Measurements from ENCODE around the gene USH2A.
"Not testable (repeated sequence)": the region's sequence is repeated elsewhere in the genome, so short reads cannot be mapped to it uniquely, and the experiment has no call there.

USH2A gene

DNA sequence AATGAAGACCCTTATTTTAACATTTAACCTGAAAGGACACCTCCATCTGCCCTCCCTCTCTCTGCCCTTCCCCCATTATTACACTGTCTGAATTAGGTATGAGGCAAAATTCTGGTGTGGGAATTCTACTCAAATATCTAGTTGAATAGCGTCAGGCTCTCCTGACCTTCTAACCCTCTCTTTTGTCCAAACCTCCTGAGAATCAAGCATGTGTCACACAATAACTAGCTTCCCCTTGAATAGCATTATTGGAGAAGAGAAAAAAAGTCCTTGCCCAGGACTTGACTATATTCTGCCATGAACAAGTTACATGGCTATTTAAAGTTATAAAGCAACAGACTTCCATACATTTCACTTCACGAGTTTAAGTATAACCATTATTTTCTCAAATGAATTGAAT, 35.5 kb downstream of the USH2A start:
- no peak for DNase-seq

DNA sequence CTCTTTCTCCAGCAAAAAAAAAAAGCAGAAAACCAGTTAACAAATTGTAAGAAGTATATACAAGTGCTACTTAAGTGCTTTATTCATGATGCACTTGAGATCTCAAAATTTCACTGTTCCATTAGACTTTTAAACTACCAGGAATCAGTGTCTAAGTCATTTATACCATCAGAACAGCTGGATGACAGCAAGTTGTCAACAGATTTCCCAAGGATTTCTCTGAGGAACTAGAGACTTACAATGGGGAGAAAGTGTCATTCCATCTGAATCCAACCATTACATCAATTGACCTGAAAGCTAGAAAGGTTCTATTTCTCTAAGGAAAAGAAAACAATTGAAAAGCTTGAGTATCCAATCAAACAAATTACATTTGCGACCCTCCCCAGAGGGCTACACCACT, 43.8 kb downstream of the USH2A start:
- DNase-seq: no peak

DNA sequence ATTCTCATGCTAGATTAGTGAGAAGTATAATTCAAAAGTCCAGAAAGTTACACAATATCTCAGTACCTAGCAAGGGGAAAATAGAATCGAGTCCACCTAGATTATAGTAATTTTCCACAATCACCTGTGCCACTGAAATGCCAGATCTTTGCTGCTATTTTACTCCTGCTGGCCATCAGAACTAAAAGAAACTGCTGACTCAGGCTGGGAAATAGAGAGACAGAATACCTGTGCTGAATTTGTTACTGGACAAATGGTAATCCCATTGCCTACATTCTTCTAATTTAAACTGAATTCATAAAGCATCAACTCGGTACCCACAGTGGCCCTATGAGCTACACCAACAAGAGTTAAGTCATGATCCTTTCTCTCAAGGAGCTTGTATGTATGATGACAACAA, 55.0 kb downstream of the USH2A start:
- DNase-seq: no peak

DNA sequence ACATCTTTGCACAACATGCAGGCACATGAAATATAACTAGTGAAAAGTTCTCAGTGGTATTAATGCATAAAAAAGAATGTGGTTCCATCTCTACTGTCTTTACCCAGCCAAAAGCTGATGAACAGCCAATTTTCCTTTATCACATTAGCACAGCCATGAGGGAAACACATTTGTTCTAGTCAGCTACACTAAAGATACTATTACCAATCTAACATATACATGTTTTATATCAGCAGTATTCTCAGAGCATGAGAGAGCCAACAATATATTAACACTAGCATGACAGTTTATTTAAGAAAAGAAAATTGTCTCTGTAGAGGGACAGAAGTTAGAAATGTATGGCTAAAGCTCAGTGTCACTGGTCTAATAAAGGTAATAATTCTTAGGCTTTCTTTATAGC, 56.3 kb downstream of the USH2A start:
- DNase-seq: no peak

DNA sequence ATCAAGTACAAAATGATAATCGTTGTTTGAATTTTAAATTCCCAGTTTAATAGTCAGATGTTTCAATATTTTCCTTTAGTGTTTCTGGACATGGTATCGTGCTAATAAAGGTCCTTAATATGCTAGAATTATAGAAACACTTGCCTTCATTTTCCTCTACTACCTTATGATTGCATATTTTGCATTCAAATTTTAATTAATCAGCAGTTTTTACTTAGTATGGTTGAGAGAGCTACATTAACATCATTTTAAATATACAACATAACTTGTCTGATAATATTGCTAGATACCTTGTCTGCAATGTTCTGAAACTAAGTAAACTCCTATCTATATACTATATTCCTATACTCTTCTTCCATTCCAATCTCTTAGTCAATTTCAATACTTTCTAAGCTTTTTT, 66.3 kb downstream of the USH2A start:
- DNase-seq: no peak

DNA sequence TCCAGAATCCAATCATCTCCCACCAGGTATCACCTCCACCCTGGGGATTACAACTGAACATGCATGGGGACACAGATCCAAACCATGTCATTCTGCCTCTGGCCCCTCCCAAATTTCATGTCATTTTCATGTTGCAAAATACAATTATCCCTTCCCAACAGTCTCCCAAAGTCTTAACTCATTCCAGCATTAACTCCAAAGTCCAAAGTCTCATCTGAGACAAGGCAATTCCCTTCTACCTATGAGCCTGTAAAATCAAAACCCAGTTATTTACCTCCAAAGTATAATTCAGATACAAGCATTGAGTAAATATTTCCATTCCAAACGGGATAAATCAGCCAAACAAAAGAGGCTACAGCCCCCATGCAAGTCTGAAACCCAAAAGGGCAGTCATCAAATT, 73.1 kb downstream of the USH2A start:
- no peak for DNase-seq

DNA sequence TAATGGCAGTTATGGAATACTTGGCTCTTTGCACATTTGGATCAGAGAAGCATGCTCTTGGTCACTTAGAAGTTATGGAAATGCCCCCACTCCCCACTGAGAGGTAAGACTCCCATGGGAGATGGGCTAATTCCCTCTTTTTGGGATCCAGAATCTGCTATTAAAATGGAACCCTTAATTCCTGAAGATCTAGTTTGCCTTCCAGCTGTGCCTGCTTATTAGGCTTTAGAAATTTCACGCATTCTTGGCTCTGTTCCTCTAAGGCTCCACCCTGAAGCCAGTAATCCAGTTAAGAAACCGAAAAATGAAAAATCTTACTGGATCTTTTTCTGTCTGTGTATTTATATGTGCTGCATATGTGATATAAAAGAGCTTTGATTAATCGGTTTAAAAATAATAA, 76.7 kb downstream of the USH2A start:
- no peak for DNase-seq

DNA sequence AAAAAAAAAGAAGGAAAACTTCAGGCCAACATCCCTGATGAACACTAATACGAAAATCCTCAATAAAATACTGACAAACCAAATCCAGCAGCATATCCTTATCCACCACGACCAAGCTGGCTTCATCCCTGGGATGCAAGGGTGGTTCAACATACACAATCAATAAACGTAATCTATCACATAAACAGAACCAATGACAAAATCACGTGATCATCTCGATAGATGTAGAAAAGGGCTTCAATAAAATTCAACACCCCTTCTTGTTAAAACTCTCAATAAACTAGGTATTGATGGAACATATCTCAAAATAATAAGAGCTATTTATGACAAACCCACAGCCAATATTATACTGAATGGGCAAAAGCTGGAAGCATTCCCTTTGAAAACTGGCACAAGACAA, 82.7 kb downstream of the USH2A start:
- DNase-seq: not testable (repeated sequence)

DNA sequence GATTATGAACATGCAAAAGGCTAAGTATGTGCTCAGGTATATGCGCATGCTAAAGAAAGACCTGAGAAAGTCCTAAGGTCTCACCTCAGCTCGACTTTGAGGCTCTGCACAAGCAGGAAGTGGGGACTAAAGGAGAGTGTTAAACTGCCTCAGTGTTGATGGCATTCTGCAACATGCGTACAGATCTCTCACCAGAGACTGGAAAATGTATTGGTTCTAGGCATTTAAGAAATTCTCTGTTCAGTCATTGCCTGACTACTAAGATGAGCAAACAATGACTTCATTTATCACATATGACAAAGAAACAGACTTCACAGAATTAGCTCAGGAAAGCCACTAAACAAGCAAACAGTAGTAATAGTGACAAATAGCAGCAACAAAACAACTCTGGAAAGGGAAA, 90.8 kb downstream of the USH2A start:
- DNase-seq: no peak

DNA sequence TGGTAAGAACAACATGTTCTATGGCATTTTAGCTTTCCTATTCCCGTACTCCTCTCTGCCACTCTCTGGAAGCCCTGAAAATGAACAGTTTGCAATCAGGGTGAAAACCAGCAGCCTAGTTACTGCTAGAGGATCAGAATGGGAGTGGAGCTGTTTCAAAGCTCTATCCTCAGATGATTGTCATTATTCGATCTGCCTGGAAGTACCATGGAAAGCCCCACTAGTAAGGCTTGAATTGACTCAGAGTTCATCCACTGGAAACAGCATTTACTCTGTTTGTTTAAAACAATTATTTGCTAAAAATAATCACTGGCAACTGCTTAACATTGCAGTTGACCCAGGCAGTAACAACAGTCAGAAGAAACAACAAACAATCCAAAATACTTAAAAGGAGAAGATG, 91.2 kb downstream of the USH2A start:
- DNase-seq: no peak

DNA sequence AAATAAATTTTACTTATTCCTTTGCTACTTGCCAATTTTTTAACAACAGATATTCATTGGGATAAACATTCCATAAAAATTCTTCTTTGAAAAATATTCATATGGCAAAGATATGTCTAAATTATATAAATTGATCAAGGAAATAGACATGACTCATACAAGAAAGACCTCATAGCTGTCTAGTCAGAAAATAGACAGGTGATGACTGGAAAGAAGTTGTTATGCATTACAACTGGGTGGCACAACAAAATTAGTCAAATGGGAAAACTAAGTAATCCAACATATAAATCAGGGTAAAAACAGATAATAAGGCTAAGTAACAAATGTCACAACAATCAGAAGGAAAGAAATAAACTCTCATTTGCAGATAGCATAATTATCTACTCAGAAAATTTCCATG, 92.0 kb downstream of the USH2A start:
- DNase-seq: no peak

DNA sequence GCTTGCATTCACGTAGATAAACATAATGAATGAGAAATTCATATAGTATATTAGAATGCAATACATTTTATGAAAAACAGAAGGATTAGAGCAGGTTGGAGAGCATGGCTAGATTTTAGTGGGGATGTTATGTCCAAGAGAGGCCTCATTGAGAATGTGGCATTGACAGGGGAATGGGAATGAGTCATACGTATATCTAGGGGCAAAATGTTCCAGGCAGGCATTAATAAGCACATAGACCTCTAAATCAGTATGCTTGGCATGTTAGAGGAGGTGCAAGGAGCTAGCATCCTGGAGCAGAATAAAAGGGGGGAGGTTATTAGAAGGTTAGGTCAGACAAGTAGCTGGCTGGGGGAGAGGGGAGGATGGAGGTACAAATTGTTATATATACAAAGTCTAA, 93.0 kb downstream of the USH2A start:
- no peak for DNase-seq

DNA sequence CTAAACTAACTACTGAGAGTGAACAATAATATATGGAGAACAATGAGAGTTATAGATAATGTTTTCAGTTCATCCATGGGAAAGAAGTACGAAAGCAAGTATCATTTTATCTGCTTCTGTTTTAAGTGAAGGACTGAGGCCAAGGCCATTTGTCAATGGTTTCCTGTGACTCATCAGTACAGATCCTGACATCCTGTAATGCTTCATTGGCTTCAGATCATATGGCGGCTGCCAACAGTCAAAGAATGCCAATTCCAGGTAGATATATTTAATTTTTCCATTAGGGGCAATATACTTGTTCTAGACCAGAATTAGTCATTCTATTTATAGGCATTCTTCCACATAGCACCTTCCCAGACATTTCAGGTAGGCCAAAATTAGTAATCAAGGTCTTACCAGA, 97.3 kb downstream of the USH2A start:
- DNase-seq: no peak

DNA sequence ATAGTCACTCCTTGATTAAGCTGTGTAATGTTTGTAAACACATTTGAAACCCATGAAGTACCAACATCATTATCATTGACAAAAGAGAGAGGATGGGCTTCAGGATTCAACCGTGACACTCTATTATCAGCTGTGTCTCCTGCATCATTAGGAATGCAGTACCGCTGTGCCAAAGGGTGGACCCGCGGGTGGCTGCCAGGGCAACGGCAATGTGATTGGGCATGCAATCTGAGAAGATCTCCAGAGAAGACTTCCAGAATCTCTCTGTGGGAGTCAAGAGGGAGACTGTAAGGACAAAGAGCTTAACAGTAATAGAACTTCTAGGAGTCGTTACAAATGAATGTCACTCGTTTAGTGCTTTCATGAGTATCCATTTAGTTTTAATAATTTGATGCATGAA, 97.9 kb downstream of the USH2A start:
- no peak for DNase-seq

DNA sequence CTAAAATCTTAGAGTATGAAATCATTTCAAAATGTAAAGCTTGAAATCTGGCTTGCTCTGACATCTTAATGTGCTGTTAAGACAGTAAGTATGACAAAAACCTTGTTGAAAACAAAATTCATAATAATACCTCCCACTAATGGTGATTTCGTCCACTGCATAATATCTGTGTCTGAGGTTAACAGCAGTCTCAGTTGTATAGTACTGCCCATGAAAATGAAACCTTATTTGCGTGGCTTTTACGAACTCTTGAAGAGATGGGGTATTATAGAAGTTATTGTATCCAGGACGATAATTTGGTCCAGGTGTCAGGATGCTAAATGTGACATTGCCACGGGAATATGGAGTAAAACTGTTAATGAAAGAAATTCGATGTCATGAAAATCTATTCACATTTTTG, 99.9 kb downstream of the USH2A start:
- no peak for DNase-seq

DNA sequence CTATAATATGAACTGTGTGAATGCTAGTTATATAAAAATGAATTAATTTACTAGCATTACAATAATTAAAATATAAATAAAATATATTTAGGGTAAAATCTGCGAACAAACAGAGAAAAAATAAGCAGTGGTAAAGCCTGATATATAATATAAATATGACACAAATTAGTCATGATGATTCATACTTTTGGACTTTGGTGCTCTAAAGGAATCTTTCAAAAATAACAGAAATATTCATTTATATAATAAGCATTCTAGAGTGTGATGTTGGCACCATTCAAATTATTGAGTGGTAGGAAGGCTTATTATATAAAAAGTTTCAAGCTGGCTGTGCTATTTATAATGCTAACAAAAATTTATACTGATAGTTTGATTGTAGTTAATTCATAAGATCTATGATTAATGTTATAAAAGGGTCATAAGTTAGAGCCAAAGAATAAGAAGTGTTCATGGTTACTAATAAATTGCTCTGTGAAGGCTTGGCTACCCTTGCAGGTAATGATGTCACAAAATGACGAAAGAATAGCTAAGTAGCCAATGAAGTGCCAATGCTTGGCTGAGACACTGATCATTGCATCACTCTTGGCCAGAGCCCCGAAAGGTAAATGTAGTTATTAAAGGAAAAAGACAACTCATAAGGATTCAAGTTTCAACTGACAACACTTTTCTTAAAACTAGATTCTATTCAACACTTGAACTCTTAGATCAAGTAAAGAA, 108.7 kb downstream of the USH2A start:
- DNase-seq: no peak

DNA sequence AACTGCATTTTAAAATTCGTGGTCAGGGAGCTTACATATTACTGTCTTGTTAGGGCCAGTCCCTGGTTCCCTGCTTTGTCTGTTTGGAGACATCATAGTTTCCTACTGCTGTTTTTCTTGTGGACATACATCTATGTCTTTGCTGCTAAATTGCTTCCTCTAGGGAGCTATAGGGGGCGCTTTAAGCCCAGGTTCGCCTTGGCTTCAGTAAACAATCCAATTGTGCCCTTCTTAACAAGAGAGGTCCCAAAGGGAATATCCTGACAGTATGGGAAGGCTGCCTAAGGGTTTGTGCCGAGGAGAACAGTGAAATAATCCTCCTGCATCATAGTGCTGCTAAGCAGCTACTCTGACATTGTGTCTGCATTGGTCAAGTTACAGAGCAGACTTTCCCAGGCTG, 112.5 kb downstream of the USH2A start:
- DNase-seq: no peak

DNA sequence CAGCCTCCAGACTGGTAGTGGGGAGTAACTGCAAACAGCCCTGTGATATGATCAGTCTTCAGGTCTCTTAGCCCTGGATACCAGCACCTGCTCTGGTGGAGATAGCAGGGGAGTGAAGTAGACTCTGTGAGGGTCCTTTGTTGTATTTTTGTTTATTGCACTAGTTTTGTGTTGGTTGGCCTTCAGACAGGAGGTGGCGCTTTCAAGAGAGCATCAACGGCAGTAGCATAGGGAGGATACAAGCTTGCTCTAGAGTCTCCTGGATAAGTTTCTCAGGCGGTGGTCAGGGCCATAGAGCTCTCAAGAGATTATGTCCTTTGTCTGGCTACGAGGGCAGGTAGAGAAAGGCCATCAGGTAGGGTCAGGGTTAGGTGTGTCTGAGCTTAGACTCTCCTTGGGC, 116.4 kb downstream of the USH2A start:
- DNase-seq: no peak

DNA sequence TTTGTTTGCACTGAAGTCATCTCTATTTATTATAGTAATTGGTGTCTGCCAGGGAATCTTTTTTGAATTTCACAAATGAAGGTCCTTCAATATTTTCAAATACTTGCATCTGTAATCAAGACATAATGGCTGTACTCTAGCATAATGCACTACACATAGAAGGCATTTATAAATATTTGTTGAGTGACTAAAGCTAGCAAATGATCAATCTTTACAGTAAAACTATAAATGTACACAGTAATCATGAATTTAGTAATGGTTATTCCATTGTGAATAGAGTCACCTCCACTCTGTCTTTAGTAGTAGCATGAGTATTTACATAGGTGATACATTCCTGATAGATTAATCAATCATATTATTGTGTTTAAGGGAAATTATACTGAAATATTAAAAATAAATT, 119.6 kb downstream of the USH2A start:
- DNase-seq: no peak

DNA sequence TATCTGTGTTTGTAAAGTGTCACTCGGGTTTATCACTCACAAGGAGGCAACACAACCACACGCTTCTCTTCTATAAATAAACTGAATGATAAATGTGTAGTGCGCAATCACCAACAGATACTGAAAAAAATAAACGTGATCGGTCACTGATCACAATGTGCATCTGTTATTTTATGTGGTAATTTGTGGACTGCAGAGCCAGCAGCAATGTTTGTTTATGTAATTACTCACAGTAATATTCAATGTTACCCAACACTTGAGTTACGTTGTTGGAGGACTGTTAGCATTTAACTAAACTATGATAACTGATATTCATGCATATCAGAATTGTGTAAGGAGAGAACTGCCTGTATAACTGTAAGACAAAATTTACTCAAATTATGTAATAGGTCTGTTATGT, 129.6 kb downstream of the USH2A start:
- DNase-seq: no peak

DNA sequence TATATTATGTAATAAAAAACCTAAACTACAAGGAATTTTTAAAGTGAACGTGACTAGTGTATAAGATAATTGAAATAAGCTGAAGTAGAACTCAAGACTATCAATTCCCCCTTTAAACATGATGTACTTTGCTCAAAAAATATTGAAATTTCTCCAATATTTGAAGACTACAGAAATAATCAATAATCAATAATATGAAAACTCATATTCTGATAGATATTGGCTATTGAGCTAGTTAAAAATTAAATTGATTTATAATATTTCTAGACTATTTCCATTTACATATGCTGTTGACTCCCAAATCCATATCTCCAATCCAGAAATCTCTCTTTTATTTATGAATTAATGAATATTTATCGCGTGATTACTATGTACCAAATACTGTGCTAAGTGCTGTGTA, 133.2 kb downstream of the USH2A start:
- DNase-seq: no peak

DNA sequence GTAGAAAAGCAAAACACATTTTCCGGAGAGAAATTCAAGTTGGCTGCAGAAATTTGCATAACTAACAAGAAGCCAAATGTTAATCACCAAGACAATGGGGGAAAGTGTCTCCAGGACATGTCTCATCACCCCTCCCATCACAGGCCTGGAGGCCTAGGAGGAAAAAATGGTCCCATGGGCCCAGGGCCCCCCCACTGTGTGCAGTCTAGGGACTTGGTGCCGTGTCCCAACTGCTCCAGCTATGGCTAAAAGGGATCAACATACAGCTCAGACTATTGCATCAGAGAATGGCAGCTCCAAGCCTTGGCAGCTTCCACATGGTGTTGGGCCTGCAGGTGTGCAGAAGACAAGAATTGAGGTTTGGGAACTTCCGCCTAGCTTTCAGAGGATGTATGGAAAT, 138.2 kb downstream of the USH2A start:
- DNase-seq: no peak

DNA sequence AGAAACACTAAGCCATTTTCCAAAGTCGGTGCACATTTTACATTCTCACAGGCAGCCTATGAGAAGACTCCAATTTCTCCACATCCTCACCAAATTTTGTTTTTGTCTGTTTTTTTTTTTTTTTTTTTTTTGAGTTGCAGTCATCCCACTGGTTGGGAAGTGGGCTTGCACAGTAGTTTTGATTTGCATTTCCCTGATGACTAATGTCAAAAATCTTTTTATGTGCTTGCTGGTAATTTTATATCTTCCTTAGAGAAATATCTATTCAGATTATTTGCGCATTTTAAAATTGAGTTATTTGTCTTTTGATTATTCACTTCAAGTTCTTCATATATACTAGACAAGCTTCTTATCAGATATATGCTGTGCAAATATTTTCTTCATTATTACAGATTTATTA, 141.5 kb downstream of the USH2A start:
- no peak for DNase-seq

DNA sequence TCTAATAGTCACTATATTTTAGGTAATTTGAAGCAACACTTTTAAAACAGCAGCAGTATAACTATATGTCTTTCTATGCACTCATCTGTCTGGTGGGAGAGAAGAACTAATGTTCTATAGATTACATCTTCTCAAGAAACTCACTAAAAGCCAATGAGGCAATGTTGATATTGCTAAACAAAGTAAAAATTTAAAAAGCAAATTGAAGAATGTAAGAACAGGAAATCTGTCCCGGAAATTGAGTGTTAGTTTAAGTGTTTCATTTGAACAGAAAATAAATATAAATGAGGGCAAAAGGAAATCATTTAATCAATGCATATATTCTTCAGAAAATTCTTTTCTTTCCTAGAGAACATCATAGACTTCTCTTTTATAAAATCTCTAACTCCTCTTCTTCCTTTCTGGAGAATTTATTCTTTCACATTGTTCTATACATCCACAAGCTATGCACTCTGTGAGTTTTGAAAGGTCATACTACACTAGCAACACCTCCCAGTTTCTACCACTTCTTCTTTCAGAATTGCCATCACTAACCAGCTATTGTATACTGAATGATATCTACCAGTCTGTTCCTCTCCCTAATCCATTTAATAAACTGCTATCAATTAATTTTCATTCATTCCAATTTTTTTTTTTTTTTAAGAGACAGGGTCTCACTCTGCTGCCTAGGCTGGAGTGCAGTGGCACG, 153.0 kb downstream of the USH2A start:
- no peak for DNase-seq

DNA sequence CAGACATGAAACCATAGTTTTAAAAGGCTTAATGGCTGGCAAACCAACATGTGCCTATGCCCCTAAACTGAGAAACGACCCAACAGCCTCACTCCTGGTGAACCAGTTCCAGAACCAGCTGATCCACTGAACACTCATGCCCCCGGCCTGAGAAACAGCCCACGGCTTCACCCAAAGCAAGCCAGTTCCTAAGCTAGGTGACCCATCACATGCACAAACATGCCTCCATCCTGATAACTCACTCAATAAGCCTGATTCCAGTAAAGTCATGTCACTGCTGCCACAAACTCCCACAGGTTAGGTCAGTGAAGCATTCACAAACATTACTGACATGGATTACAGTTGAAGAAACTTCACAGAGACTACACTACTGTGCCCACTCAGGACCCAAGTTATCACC, 161.6 kb downstream of the USH2A start:
- no peak for DNase-seq
